GM21619 (cell line): ENCODE results near the gene CDH10.

ENCODE experiments used
- ATAC-seq: cut with Tn5 transposase; IDR thresholded peaks from one replicate; pipeline ENCODE4 v1.9.1; 2021; ENCODE audit not compliant: unreplicated experiment

CDH10 gene

GRCh38 chr5:24487368-24488229 is 157.2 kb downstream of the CDH10 start:
- no peak for ATAC-seq

- ATAC-seq = no peak
Measured at GRCh38 chr5:24480952-24481351, 163.8 kb downstream of the CDH10 start.

GRCh38 chr5:24477958-24478357 is 166.8 kb downstream of the CDH10 start:
- ATAC-seq = no peak

- ATAC-seq = no peak
Measured at GRCh38 chr5:24475101-24475500, 169.7 kb downstream of the CDH10 start.

- no peak for ATAC-seq
Measured at GRCh38 chr5:24474685-24475084, 170.1 kb downstream of the CDH10 start.

- ATAC-seq = no peak
Measured at GRCh38 chr5:24472518-24472917, 172.3 kb downstream of the CDH10 start.

GRCh38 chr5:24444414-24444813 is 200.4 kb downstream of the CDH10 start:
- ATAC-seq = no peak

GRCh38 chr5:24439465-24439864 is 205.3 kb downstream of the CDH10 start:
- no peak for ATAC-seq
